Measurements from ENCODE around the gene MORN3. TPM values are rescaled to one million over a fixed set of nuclear protein-coding genes. Genes with fewer than 3 reads are reported as not detected.

Gene MORN3
- total RNA-seq, 1 experiment from 2014 or later = 0.23 TPM

GRCh38 chr12:121602766-121603165 is 66.7 kb downstream of the MORN3 start:
- DNase-seq (ENCODE audit: low spot score) = no peak

GRCh38 chr12:121600702-121601336 is 68.6 kb downstream of the MORN3 start:
- DNase-seq (ENCODE audit: low spot score) = no peak

Other genes starting within 250 kb of the MORN3 start
- gene KDM2B, start 88.6 kb downstream of the MORN3 start, total RNA-seq (2014; rRNA removed; shearing (Covaris generic)) = 18.4 and 19.7 TPM in 2 replicates
- 4.4 and 8.5 TPM in 2 replicates for gene ORAI1, start 43.1 kb downstream of the MORN3 start, total RNA-seq (2014; rRNA removed; shearing (Covaris generic))
- gene TMEM120B, start 43.1 kb upstream of the MORN3 start, total RNA-seq (2014; rRNA removed; shearing (Covaris generic)) = 5.0 and 8.9 TPM in 2 replicates
- gene RHOF, start 124.0 kb upstream of the MORN3 start, total RNA-seq (2014; rRNA removed; shearing (Covaris generic)) = 0.99 and 3.3 TPM in 2 replicates
- gene SETD1B, start 134.4 kb upstream of the MORN3 start, total RNA-seq (2014; rRNA removed; shearing (Covaris generic)) = 1.2 and 2.1 TPM in 2 replicates
- not detected in 2 replicates for gene HPD, start 189.2 kb upstream of the MORN3 start, total RNA-seq (2014; rRNA removed; shearing (Covaris generic))
- 65.1 and 105 TPM in 2 replicates for gene PSMD9, start 219.1 kb upstream of the MORN3 start, total RNA-seq (2014; rRNA removed; shearing (Covaris generic))
- gene CFAP251, start 248.9 kb upstream of the MORN3 start, total RNA-seq (2014; rRNA removed; shearing (Covaris generic)) = 3.3 and 5.2 TPM in 2 replicates

Measured in H4 (cell line).